Parathyroid adenoma (tissue), 2 donors: Measurements from ENCODE around the gene HBG2.

ENCODE experiments used
- H2AFZ ChIP-seq: fragments of 300-600 bp; sonication (generic); one replicate; pipeline ENCODE4 v1.7.0; 2017; ENCODE audit warnings: antibody characterized with exemption, mild to moderate bottlenecking
- H3K27ac ChIP-seq: fragments of 300-600 bp; sonication (generic); one replicate; pipeline ENCODE4 v1.7.0; 2017
- H3K27me3 ChIP-seq: fragments of 300-600 bp; sonication (generic); one replicate; pipeline ENCODE4 v1.7.0; 2017; ENCODE audit warnings: low read length; ENCODE audit not compliant: control insufficient read depth, insufficient read depth
- H3K36me3 ChIP-seq: fragments of 300-600 bp; sonication (generic); one replicate; pipeline ENCODE4 v1.7.0; 2017; ENCODE audit warnings: low read length; ENCODE audit not compliant: control insufficient read depth, insufficient read depth
- H3K4me1 ChIP-seq: fragments of 300-600 bp; sonication (generic); one replicate; pipeline ENCODE4 v1.7.0; 2017; ENCODE audit warnings: control low read depth
- H3K4me2 ChIP-seq: fragments of 300-600 bp; sonication (generic); one replicate; pipeline ENCODE4 v1.7.0; 2017; ENCODE audit warnings: low read length
- H3K4me3 ChIP-seq: fragments of 300-600 bp; sonication (generic); one replicate; pipeline ENCODE4 v1.7.0; 2017; ENCODE audit warnings: low read depth, low read length
- H3K79me2 ChIP-seq: fragments of 300-600 bp; sonication (generic); one replicate; pipeline ENCODE4 v1.7.0; 2017; ENCODE audit warnings: control low read depth
- H3K9ac ChIP-seq: fragments of 300-600 bp; sonication (generic); one replicate; pipeline ENCODE4 v1.7.0; 2017; ENCODE audit warnings: mild to moderate bottlenecking
- H3K9me3 ChIP-seq: fragments of 300-600 bp; sonication (generic); one replicate; pipeline ENCODE4 v1.7.0; 2017; ENCODE audit warnings: low read length; ENCODE audit not compliant: control insufficient read depth
- TF ChIP-seq, protein P1 (sequence below): fragments of 300-600 bp; sonication (generic); IDR thresholded peaks from one replicate; pipeline ENCODE4 v1.7.0; 2017; ENCODE audit warnings: antibody characterized with exemption, mild to moderate bottlenecking
- donor health status: primary hyperparathyroidism.

HBG2 gene

DNA sequence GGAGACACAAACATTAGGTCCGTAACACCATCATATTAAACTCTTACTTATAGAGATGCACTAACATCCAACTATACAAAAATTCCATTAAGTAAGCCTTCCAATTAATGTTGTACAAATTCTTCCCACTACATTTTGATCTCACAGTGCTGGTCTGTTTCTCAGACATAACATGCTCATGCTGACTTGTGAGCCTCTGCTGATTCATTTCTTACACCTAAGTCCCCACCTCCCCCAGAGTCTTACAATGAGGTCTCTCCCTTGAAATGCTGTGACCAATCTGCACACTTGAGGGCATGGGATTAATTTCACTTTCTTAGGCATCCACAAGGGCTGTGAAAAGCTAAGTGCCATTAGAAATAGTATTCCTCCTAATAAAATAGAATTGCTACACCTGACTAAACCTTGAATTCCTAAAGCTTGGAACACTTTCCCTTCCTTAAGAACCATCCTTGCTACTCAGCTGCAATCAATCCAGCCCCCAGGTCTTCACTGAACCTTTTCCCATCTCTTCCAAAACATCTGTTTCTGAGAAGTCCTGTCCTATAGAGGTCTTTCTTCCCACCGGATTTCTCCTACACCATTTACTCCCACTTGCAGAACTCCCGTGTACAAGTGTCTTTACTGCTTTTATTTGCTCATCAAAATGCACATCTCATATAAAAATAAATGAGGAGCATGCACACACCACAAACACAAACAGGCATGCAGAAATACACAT is 6.9 kb downstream of the HBG2 start:
- H3K9me3 ChIP-seq: no peaks in the 10 kb centered on the region
- no peak overlapping the region for H3K4me2 ChIP-seq
- no peak overlapping the region for H3K4me3 ChIP-seq
- H2AFZ ChIP-seq: no peak overlapping the region
- H3K36me3 ChIP-seq: no peaks in the 10 kb centered on the region
- no peaks in the 10 kb centered on the region for H3K27me3 ChIP-seq
- no peak overlapping the region for H3K9ac ChIP-seq
- no peak overlapping the region for H3K27ac ChIP-seq
- no peaks in the 10 kb centered on the region for H3K4me1 ChIP-seq
- H3K79me2 ChIP-seq: no peaks in the 10 kb centered on the region
- TF ChIP-seq, protein P1, sequence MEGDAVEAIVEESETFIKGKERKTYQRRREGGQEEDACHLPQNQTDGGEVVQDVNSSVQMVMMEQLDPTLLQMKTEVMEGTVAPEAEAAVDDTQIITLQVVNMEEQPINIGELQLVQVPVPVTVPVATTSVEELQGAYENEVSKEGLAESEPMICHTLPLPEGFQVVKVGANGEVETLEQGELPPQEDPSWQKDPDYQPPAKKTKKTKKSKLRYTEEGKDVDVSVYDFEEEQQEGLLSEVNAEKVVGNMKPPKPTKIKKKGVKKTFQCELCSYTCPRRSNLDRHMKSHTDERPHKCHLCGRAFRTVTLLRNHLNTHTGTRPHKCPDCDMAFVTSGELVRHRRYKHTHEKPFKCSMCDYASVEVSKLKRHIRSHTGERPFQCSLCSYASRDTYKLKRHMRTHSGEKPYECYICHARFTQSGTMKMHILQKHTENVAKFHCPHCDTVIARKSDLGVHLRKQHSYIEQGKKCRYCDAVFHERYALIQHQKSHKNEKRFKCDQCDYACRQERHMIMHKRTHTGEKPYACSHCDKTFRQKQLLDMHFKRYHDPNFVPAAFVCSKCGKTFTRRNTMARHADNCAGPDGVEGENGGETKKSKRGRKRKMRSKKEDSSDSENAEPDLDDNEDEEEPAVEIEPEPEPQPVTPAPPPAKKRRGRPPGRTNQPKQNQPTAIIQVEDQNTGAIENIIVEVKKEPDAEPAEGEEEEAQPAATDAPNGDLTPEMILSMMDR: no peak

DNA sequence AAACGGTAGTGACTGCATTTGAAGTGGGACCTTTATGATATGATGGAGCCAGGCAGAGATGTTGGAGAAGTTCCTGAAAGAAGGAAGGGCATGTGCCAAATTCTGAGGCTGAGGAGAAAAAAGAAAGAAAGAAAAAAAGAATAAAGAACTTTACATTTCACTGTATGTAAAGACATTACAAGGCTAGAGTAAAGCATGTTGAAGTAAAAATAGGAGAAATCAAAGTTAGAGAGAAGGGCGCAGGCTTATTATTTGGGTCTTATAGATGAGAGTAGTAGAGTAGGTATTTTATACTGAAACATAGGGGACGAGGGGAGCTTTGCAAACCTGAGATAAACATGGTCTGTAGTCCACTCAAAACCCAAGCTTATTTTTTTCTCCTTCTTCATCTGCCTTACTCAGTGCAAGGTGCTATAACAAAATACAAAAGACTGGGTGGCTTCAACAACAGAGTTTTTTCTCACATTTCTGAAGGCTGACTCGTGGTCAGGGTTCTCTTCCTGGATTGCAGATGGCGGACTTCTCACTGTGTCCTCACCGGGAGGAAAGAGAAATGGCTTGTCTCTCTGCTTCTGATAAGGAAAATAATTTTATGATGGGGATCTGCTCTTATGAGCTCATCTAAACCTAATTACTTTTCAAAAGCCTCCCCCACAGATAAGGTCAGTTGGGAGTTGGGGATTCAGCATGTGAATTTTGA is 7.7 kb downstream of the HBG2 start:
- Histone ChIP-seq H3K4me3 (no peak overlapping the region), H3K9ac (no peak overlapping the region), H3K27ac (no peak overlapping the region), H3K36me3 (no peaks in the 10 kb centered on the region), H3K4me1 (no peaks in the 10 kb centered on the region), H3K9me3 (no peaks in the 10 kb centered on the region), H3K4me2 (no peak overlapping the region), H3K79me2 (no peaks in the 10 kb centered on the region), H2AFZ (no peak overlapping the region), H3K27me3 (no peaks in the 10 kb centered on the region)
- TF ChIP-seq, protein P1: no peak

DNA sequence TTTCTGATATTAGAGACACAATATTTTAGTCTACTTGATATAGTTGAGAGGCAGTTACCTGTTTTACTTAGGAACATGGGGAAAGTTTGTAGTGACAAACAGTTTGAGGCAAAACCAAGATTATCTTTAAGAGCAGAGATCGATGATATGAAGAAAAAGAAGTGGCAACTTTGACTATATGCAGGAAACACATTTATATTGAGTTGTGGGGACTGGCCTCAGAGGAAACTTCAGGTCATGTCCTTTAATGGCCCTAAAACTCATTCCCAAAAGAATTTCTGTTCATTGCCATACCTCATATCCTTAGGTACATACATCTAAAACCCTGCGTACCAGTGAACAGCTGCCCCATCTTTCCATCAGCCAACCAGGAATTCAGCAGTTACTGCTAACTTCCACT is 9.4 kb downstream of the HBG2 start:
- TF ChIP-seq, protein P1: no peak
- Histone ChIP-seq H3K79me2 (no peaks in the 10 kb centered on the region), H3K36me3 (no peaks in the 10 kb centered on the region)

DNA sequence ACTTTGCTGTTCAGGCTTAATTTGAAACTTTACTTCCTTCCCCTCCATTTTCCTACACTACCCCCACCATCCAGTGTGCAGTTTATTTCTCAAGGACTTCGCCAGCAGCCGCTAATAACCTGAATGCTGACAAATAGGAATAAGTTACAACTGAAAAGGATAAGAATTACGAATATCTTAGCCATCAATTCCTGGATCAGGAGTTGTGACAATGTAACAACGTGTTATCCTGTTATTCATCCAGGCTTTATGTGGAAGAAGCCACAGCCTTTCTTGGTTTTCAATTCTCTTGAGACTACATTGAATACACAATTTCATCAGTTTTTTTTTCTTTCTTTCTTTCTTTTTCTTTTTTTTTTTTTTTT is 10.8 kb downstream of the HBG2 start:
- no peaks in the 10 kb centered on the region for H3K36me3 ChIP-seq
- no peaks in the 10 kb centered on the region for H3K4me1 ChIP-seq
- H3K27ac ChIP-seq: no peak overlapping the region
- TF ChIP-seq, protein P1: no peak
- no peaks in the 10 kb centered on the region for H3K9me3 ChIP-seq
- H3K79me2 ChIP-seq: no peaks in the 10 kb centered on the region
- no peaks in the 10 kb centered on the region for H3K27me3 ChIP-seq
- no peak overlapping the region for H3K4me2 ChIP-seq
- no peak overlapping the region for H3K9ac ChIP-seq
- no peak overlapping the region for H2AFZ ChIP-seq
- no peak overlapping the region for H3K4me3 ChIP-seq

More for the DNA sequence above, 9.4 kb downstream of the HBG2 start:
- H3K27me3 ChIP-seq: no peaks in the 10 kb centered on the region
- H3K4me3 ChIP-seq: no peak overlapping the region
- no peak overlapping the region for H3K4me2 ChIP-seq
- H3K9me3 ChIP-seq: no peaks in the 10 kb centered on the region
- H3K9ac ChIP-seq: no peak overlapping the region
- no peaks in the 10 kb centered on the region for H3K4me1 ChIP-seq
- H3K27ac ChIP-seq: no peak overlapping the region
- H2AFZ ChIP-seq: no peak overlapping the region
